Measurements from ENCODE around the gene EFL1. TPM values are rescaled to one million over a fixed set of nuclear protein-coding genes. Genes with fewer than 3 reads are reported as not detected.
"Not testable (repeated sequence)": the region's sequence is repeated elsewhere in the genome, so short reads cannot be mapped to it uniquely, and the experiment has no call there.

Gene EFL1
- total and polyA plus RNA-seq, 2 of the 8 experiments (the other 6 are each of a cell fraction or from before 2014, with no cell fraction given): 10.8 to 31.5 TPM

DNA sequence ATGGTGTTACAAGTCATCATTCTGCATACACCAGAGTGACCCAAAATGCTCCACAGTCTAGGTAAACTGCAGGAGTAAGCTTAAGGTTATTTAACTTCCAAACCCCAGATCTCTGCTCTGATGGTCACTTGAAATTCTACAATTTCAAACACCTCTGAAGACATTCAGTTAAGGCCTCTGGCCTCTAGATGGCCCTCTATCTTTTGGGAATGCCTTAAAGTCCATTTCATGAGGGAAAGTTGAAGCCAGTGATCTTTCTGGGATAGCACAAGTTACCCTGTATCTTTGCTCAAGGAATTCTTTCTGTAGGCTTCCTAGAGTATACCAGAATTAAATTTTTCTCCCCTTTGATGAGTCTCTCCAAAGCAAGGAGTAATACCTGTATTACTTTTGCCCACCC lies 18.7 kb upstream of the EFL1 start:
- H4K8ac ChIP-seq (ENCODE audit: extremely low read depth, insufficient read depth, low read length); H3K14ac ChIP-seq (ENCODE audit: insufficient read length); H2BK15ac ChIP-seq (ENCODE audit: low read length); H3K56ac ChIP-seq (replicated peaks; ENCODE audit: insufficient read length, low read depth, low read length); H3K36me3 ChIP-seq (ENCODE audit: control insufficient read depth in 2 of 4, insufficient read depth in 4 of 4, low read length in 3 of 4); H2AK5ac ChIP-seq (ENCODE audit: low read depth, low read length); H3K9ac ChIP-seq (replicated peaks in 1 of 4; ENCODE audit: extremely low read depth in 1 of 4, low read depth in 3 of 4, low read length in 3 of 4); H2BK120ac ChIP-seq (replicated peaks; ENCODE audit: low read depth, low read length); H2BK5ac ChIP-seq (ENCODE audit: low read depth, low read length); H3K27me3 ChIP-seq (replicated peaks in 1 of 4; ENCODE audit: control insufficient read depth in 3 of 4, extremely low read depth in 1 of 4, insufficient read depth in 3 of 4, low read length in 3 of 4); H4K20me1 ChIP-seq (replicated peaks in 1 of 2; ENCODE audit: control insufficient read depth in 1 of 2, insufficient read depth in 2 of 2, low read length in 2 of 2); H3K79me1 ChIP-seq (ENCODE audit: low read depth, low read length); H2AFZ ChIP-seq (ENCODE audit: low read length); H3K18ac ChIP-seq (ENCODE audit: extremely low read depth, low read length); H3K79me2 ChIP-seq (ENCODE audit: control insufficient read depth in 1 of 2, insufficient read depth in 2 of 2, low read length in 2 of 2); DNase-seq (ENCODE audit: low read depth in 1 of 2, low spot score in 2 of 2); H4K91ac ChIP-seq (replicated peaks; ENCODE audit: insufficient read length, low read length); H3K27ac ChIP-seq (ENCODE audit: low read depth, low read length); H3K4me1 ChIP-seq (replicated peaks in 1 of 4; ENCODE audit: control insufficient read depth in 3 of 4, insufficient read depth in 4 of 4, low read length in 3 of 4); H3K23ac ChIP-seq (ENCODE audit: insufficient read length); H3K4me3 ChIP-seq (ENCODE audit: extremely low read depth in 1 of 4, insufficient read depth in 2 of 4, low read depth in 3 of 4, low read length in 4 of 4); H3K9me3 ChIP-seq (ENCODE audit: insufficient read depth in 2 of 2, low read depth in 1 of 2, low read length in 1 of 2); H2BK12ac ChIP-seq (ENCODE audit: low read depth, low read length); POLR2A ChIA-PET (ENCODE audit: partially characterized antibody); H3K4me2 ChIP-seq (ENCODE audit: insufficient read depth in 1 of 2, low read depth in 2 of 2, low read length in 2 of 2); H3K4ac ChIP-seq (replicated peaks; ENCODE audit: insufficient read length, low read depth, low read length); H3K23me2 ChIP-seq (ENCODE audit: low read depth, low read length); H4K5ac ChIP-seq (ENCODE audit: insufficient read length, low read depth, low read length); H2BK20ac ChIP-seq (ENCODE audit: low read length): not testable (repeated sequence)
- peak; percentile 100 for FAIRE-seq
- peak in 1 of 2 experiments; percentile 22; a peak in 1 of 4 replicates for TF ChIP-seq RAD21 (IDR thresholded peaks at IDR 0.05 in 1 of 2, conservative IDR thresholded peaks at IDR 0.05 in 1 of 2; ENCODE audit: low read depth in 2 of 2, low read length in 2 of 2)
- CTCF ChIA-PET (ENCODE audit: partially characterized antibody): interaction anchor here (0.5 to 2.7 kb wide), 6 partner anchors 8 to 51 kb away, joined by 3 to 12 read pairs (median 6); no protein-coding TSS in a partner anchor
